Muscle of arm (tissue), 12 donors: Measurements from ENCODE around the gene CERS1. TPM values are rescaled to one million over a fixed set of nuclear protein-coding genes. Genes with fewer than 3 reads are reported as not detected.

Experiments used
- DNase-seq: peaks from one replicate; pipeline ENCODE4 v3.0.0-alpha.2; 2013
- polyA plus RNA-seq, 12 donors: library from polyadenylated mRNA; unstranded; fragments of 120-200 nt; gene quantifications; one replicate each; pipeline ENCODE4 v1.2.1, GENCODE V29; 2013; ENCODE audit not compliant: insufficient read length in 12 of 12

Gene CERS1
- polyA plus RNA-seq, 12 donors, result 15.8 to 49.2 (median 30.5) TPM; not detected in 1

- DNase-seq, result no peak
Observed at GRCh38 chr19:18900700-18901481, 4.9 kb upstream of the CERS1 start.

GRCh38 chr19:18899624-18900560, 3.9 kb upstream of the CERS1 start:
- DNase-seq, result no peak

- no peak for DNase-seq
Observed at GRCh38 chr19:18898607-18899408, 2.9 kb upstream of the CERS1 start.

- no peak for DNase-seq
Observed at GRCh38 chr19:18898081-18898606, 2.2 kb upstream of the CERS1 start.

- DNase-seq, result no peak
Observed at GRCh38 chr19:18897094-18898029, 1.4 kb upstream of the CERS1 start.

GRCh38 chr19:18896421-18896841, 473 bp upstream of the CERS1 start:
- DNase-seq, result no peak

GRCh38 chr19:18895038-18895823, 727 bp downstream of the CERS1 start:
- DNase-seq, result peak; percentile 39

GRCh38 chr19:18894254-18895037, 1.5 kb downstream of the CERS1 start:
- peak; percentile 82 for DNase-seq

GRCh38 chr19:18893587-18894253, 2.2 kb downstream of the CERS1 start:
- DNase-seq, result no peak

GRCh38 chr19:18889949-18890745, 5.8 kb downstream of the CERS1 start:
- DNase-seq, result no peak

GRCh38 chr19:18886972-18887371, 9.0 kb downstream of the CERS1 start:
- DNase-seq, result no peak

GRCh38 chr19:18883526-18884304, 12.2 kb downstream of the CERS1 start:
- no peak for DNase-seq

GRCh38 chr19:18881491-18881890, 14.5 kb downstream of the CERS1 start:
- DNase-seq, result no peak

- DNase-seq, result no peak
Observed at GRCh38 chr19:18879579-18880373, 16.2 kb downstream of the CERS1 start.

- DNase-seq, result no peak
Observed at GRCh38 chr19:18878858-18879578, 16.9 kb downstream of the CERS1 start.
